A673 (cell line): ENCODE measurements around the gene LTO1.

Experiments
- CTCF ChIP-seq: fragments of 300-800, 200-600 bp; sonication (generic); conservative IDR thresholded peaks from 2 replicates; pipeline ENCODE4 v1.5.1; 2017; ENCODE audit warnings: low read depth, mild to moderate bottlenecking, antibody characterized with exemption, low read length, moderate library complexity, mixed read lengths
- EZH2 ChIP-seq: fragments of 200-600 bp; sonication (generic); IDR thresholded peaks from 2 replicates; pipeline ENCODE4 v1.6.1; 2017; ENCODE audit warnings: borderline replicate concordance, low read depth, mild to moderate bottlenecking, mixed read lengths, antibody characterized with exemption, low read length; ENCODE audit not compliant: poor library complexity, severe bottlenecking

- TF ChIP-seq CTCF (peak; percentile 35), EZH2 (no peak)
Measured at GRCh38 chr11:69721745-69722144, 46.6 kb upstream of the LTO1 start.
